Transverse colon (tissue), 4 donors: ENCODE measurements around the gene KAZALD1. TPM values are rescaled to one million over a fixed set of nuclear protein-coding genes. Genes with fewer than 3 reads are reported as not detected.

Experiments
- DNase-seq: peaks from one replicate; pipeline ENCODE4 v3.0.0-alpha.2; 2019
- H3K27ac ChIP-seq, 4 donors: fragments of 200-600 bp; sonication (generic); 2 replicates each; pipeline ENCODE4 v1.5.1; 2016 to 2018; ENCODE audit warnings: inconsistent platforms in 4 of 4
- H3K27me3 ChIP-seq: fragments of 200-600 bp; sonication (generic); 2 replicates; pipeline ENCODE4 v1.5.1; 2017; ENCODE audit warnings: inconsistent platforms
- H3K36me3 ChIP-seq, 4 donors: fragments of 200-600 bp; sonication (generic); 2 replicates each; pipeline ENCODE4 v1.5.1; 2017 to 2019; ENCODE audit warnings: inconsistent platforms in 4 of 4
- H3K4me1 ChIP-seq, 4 donors: fragments of 200-600 bp; sonication (generic); 2 replicates each; pipeline ENCODE4 v1.5.1; 2017 to 2020; ENCODE audit warnings: inconsistent platforms in 4 of 4
- H3K4me3 ChIP-seq, 4 donors: fragments of 200-600 bp; sonication (generic); 1 replicate in 1 of 4; 2 replicates in 3 of 4; pipeline versions ENCODE4 v1.5.1 to v1.6.1; 2017 to 2019; ENCODE audit warnings: inconsistent platforms in 4 of 4
- H3K9me3 ChIP-seq, 2 donors: fragments of 200-600 bp; sonication (generic); 2 replicates each; pipeline ENCODE4 v1.5.1; 2017 to 2019; ENCODE audit warnings: inconsistent platforms in 2 of 2
- EP300 ChIP-seq: sonication (generic); formaldehyde crosslinking; IDR thresholded peaks from one replicate; pipeline ENCODE4 v1.6.1; 2017; ENCODE audit warnings: antibody characterized with exemption, low read depth
- POLR2A ChIP-seq: fragments of 450-650 bp; IDR thresholded peaks from one replicate; pipeline ENCODE4 v1.6.1; 2016; ENCODE audit warnings: antibody characterized with exemption, mild to moderate bottlenecking, moderate library complexity
- POLR2AphosphoS5 ChIP-seq, 3 donors: sonication (generic); formaldehyde crosslinking; IDR thresholded peaks; one replicate each; pipeline ENCODE4 v1.6.1; 2016; ENCODE audit warnings: antibody characterized with exemption in 3 of 3
- WGBS, 2 donors: methylation state at CpG; one replicate each; pipeline ENCODE4 v1.1.5; 2018; ENCODE audit warnings: low coverage in 1 of 2; 5-methylcytosine and 5-hydroxymethylcytosine counted together
- in situ Hi-C, 4 donors: fragments of 200-750 bp; cut with MboI; loops; one replicate each; pipeline versions ENCODE4 v1.15.0 to v1.15.1; 2017; ENCODE audit warnings: low sequenced_read_pairs in 3 of 4, low pct_ligation_motif_present in 1 of 4, low pct_unique_long_range_greater_than_20kb in 1 of 4
- intact Hi-C: fragments of 100-400 bp; cut with DNase I; formaldehyde crosslinking; loops from one replicate; pipeline ENCODE4 v1.15.1; 2023; ENCODE audit warnings: low total_unique reads
- total RNA-seq, 4 donors: library from RNA; depleted of rRNA; stranded (reverse); fragments of >200 nt; gene quantifications; one replicate each; pipeline ENCODE4 v1.1.0, GENCODE V29; 2016
- TF ChIP-seq, protein P1 (sequence below), 5 experiments: fragments of 200-600 bp in 3 of 5; fragments of 450-650 bp in 2 of 5; sonication (generic) in 3 of 5; IDR thresholded peaks; 1 replicate in 2 of 5; 2 replicates in 3 of 5; pipeline ENCODE4 v1.5.1; 2016 to 2017; ENCODE audit warnings: antibody characterized with exemption in 5 of 5, inconsistent platforms in 3 of 5, mild to moderate bottlenecking in 2 of 5, moderate library complexity in 1 of 5

Gene KAZALD1
- total RNA-seq, 4 donors from 2014 or later = 3.8 to 18.8 (median 10.0) TPM

DNA sequence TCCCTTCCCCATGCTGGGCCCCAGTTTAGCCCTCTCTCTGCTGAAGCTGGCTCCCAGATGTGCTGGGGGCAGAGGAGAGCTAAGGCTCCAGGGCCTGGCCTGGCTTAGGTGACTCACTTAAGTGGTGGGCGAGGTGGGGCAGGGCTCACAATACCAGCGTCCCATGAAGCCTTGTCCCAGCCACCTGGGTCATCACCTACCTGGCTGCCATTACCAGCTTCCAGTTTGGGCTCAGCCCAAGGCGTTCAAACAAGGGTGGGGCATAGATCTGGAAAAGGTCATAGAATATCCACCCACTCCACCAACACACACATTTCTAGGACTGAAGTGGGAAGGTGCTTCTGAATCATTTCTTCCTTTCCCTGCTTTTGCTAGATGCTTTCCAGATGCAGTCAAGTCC is 8.3 kb downstream of the KAZALD1 start:
- TF ChIP-seq, protein P1, sequence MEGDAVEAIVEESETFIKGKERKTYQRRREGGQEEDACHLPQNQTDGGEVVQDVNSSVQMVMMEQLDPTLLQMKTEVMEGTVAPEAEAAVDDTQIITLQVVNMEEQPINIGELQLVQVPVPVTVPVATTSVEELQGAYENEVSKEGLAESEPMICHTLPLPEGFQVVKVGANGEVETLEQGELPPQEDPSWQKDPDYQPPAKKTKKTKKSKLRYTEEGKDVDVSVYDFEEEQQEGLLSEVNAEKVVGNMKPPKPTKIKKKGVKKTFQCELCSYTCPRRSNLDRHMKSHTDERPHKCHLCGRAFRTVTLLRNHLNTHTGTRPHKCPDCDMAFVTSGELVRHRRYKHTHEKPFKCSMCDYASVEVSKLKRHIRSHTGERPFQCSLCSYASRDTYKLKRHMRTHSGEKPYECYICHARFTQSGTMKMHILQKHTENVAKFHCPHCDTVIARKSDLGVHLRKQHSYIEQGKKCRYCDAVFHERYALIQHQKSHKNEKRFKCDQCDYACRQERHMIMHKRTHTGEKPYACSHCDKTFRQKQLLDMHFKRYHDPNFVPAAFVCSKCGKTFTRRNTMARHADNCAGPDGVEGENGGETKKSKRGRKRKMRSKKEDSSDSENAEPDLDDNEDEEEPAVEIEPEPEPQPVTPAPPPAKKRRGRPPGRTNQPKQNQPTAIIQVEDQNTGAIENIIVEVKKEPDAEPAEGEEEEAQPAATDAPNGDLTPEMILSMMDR (IDR thresholded peaks at IDR 0.05) = no peak
- TF ChIP-seq POLR2A = peak; percentile 13
- TF ChIP-seq POLR2AphosphoS5 (IDR thresholded peaks at IDR 0.05) = peak in 1 of 3 donors; percentile 19
- no peak for TF ChIP-seq EP300
- Histone ChIP-seq H3K36me3 (no peaks in the 10 kb centered on the region), H3K9me3 (no peaks in the 10 kb centered on the region), H3K27me3 (peaks cover 52% of the 10 kb centered on the region), H3K4me1 (peaks cover 13 to 33% (median 23%) of the 10 kb centered on the region in 4 donors), H3K27ac (peak overlapping the region in 2 of 4 donors; percentile 10 to 15), H3K4me3 (no peak overlapping the region)
- peak; percentile 41 for DNase-seq
- intact Hi-C loops (loop anchor here (5.0 kb wide), 1 partner anchor 1458 kb away; no protein-coding TSS in a partner anchor), in situ Hi-C loops (no loop called here)
- WGBS, 2 donors = 46% methylated on average over 3 of the region's 3 CpGs; no CpG with 5 or more reads in 1 of the 2 donors

GRCh38 chr10:101071267-101071884 is 9.6 kb downstream of the KAZALD1 start:
- no peak overlapping the region for H3K27ac ChIP-seq
- TF ChIP-seq, protein P1 (IDR thresholded peaks at IDR 0.05) = no peak
- TF ChIP-seq EP300 = no peak
- no peak for TF ChIP-seq POLR2AphosphoS5 (IDR thresholded peaks at IDR 0.05)
- no peak for TF ChIP-seq POLR2A
- in situ Hi-C loops = no loop called here
- no peaks in the 10 kb centered on the region for H3K9me3 ChIP-seq
- DNase-seq = peak; percentile 24
- 55 to 70% methylated on average over 4 to 6 of the region's 6 CpGs for WGBS, 2 donors
- H3K4me3 ChIP-seq = no peak overlapping the region
- peaks cover 11 to 20% (median 12%) of the 10 kb centered on the region in 4 donors for H3K4me1 ChIP-seq
- H3K36me3 ChIP-seq = no peaks in the 10 kb centered on the region
- H3K27me3 ChIP-seq = peaks cover 57% of the 10 kb centered on the region
- intact Hi-C loops = loop anchor here (5.0 kb wide), 1 partner anchor 1459 kb away; no protein-coding TSS in a partner anchor

DNA sequence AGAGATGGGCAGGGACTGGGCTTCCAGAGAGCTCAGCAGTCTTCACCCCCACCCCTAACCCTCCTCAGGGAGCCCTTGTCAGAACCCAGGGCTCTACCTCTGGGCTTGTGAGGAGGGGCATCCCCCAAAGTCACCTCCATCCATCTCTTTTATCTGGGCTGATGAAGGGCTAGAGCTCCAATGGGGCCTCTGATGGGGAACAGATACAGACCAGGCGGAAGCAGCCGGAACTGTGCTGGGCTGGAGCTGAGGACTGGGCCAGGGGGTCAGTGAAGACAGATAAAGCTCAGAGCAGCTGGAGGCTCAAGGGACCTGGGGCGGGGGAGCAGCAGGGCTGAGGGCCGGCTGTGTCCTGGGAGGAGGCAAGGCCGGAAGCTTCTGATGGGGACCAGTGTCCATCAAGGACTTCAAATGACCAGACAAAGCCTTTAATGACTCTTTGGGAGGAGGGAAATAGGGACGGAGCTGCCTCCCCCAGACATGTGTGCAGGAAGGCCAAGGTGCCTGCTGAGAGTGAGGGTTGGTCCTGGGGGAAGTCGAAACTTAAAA is 10.2 kb downstream of the KAZALD1 start:
- no peak overlapping the region for H3K27ac ChIP-seq
- intact Hi-C loops = loop anchor here (5.0 kb wide), 1 partner anchor 1460 kb away; no protein-coding TSS in a partner anchor
- H3K4me3 ChIP-seq = no peak overlapping the region
- H3K36me3 ChIP-seq = no peaks in the 10 kb centered on the region
- peaks cover 5 to 15% (median 8%) of the 10 kb centered on the region in 4 donors for H3K4me1 ChIP-seq
- no peaks in the 10 kb centered on the region for H3K9me3 ChIP-seq
- 73 to 90% methylated on average over 3 to 7 of the region's 7 CpGs for WGBS, 2 donors
- peaks cover 57% of the 10 kb centered on the region for H3K27me3 ChIP-seq
- no peak for DNase-seq
- TF ChIP-seq EP300 (no peak), POLR2AphosphoS5 (IDR thresholded peaks at IDR 0.05) (no peak), POLR2A (no peak)
- TF ChIP-seq, protein P1 (IDR thresholded peaks at IDR 0.05) = no peak
- in situ Hi-C loops = no loop called here

DNA sequence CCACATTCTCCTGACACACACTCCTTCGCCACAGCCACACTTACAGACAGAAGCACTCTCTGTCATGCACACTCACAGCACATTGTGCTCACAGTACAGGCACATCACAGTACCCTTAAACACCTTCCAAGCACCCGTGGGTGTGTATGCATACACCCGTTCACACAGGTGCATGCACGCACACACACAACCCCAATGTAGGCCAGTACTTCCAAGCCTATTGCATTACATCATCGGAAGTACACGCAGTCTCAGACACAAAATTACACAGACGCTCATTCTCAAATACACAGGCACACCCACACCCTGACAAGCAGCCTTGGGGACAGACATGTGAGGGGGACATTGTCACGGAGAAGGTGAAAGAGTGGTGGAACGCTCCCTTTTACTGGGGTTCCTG is 11.1 kb downstream of the KAZALD1 start:
- in situ Hi-C loops (no loop called here), intact Hi-C loops (loop anchor here (5.0 kb wide), 1 partner anchor 1461 kb away; no protein-coding TSS in a partner anchor)
- Histone ChIP-seq H3K27ac (no peak overlapping the region), H3K9me3 (no peaks in the 10 kb centered on the region), H3K4me1 (peaks cover 0 to 7% (median 0%) of the 10 kb centered on the region in 4 donors), H3K27me3 (peaks cover 63% of the 10 kb centered on the region), H3K4me3 (no peak overlapping the region), H3K36me3 (no peaks in the 10 kb centered on the region)
- TF ChIP-seq POLR2A (no peak), EP300 (no peak), POLR2AphosphoS5 (IDR thresholded peaks at IDR 0.05) (no peak)
- TF ChIP-seq, protein P1 (IDR thresholded peaks at IDR 0.05) = no peak
- DNase-seq = no peak
- WGBS, 2 donors = 59 to 100% methylated on average over 1 to 9 of the region's 9 CpGs
